ENCODE measurements around the gene KATNA1.

DNA sequence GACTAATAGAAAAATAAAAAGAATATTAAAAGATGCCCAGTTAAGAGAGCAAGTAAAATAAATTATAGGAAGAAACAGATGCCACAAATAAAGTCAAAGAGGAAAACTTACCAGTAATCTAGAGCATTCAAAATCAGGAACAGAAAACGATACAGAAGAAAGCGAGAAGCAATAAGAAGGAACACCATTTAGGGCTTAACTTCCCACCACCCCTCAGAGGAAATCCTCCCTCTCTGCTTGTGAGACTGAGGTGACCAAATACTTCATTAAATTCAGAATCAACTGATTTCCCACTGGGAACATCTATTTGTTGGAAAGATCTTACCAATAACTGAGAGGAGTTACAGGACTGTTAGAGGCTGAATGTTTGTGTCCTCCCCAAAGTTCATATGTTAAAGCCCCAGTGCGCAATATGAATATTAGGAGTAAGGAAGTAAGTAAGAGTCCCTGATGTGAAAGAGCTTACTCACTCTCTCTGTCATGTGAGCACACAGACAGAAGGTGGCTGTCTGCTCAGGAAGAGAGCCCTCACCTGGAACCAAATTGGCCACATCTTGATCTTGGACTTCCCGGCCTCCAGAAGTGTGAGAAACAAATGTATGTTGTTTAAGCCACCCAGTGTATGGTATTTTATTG, 19.5 kb downstream of the KATNA1 start:
- TF ChIP-seq CTCF (IDR thresholded peaks at IDR 0.05; ENCODE audit: low read length) (no peak), EZH2 (optimal IDR thresholded peaks at IDR 0.05; ENCODE audit: low read depth, low read length) (no peak)
